K562 (cell line): ENCODE data around the gene SLC22A23. TPM values are rescaled to one million over a fixed set of nuclear protein-coding genes. Genes with fewer than 3 reads are reported as not detected.

Experiments used
- ARHGAP35 ChIP-seq: fragments of 450-650 bp; IDR thresholded peaks from 2 replicates; pipeline ENCODE4 v1.6.1; 2018; ENCODE audit not compliant: partially characterized antibody
- CEBPB ChIP-seq: fragments of 450-650 bp; IDR thresholded peaks from 2 replicates; pipeline ENCODE4 v1.6.1; 2016; ENCODE audit warnings: missing genetic modification characterization, missing compliant biosample characterization
- CREM ChIP-seq: IDR thresholded peaks from 2 replicates; pipeline ENCODE4 v1.6.1; 2014; ENCODE audit warnings: antibody characterized with exemption, low read depth
- HSF4 ChIP-seq: fragments of 250-450 bp; sonication (Bioruptor Pico); IDR thresholded peaks from 2 replicates; pipeline ENCODE4 v2.1.2; 2022; ENCODE audit warnings: mild to moderate bottlenecking, moderate library complexity, borderline replicate concordance
- NCOA4 ChIP-seq: fragments of 450-650 bp; IDR thresholded peaks from 2 replicates; pipeline ENCODE4 v1.6.1; 2018; ENCODE audit warnings: mild to moderate bottlenecking; ENCODE audit not compliant: partially characterized antibody
- POU5F1 ChIP-seq: fragments of 150-350 bp; IDR thresholded peaks from 2 replicates; pipeline ENCODE4 v1.6.1; 2014; ENCODE audit warnings: borderline replicate concordance, low read length, low read depth, mild to moderate bottlenecking; ENCODE audit not compliant: partially characterized antibody
- SOX6 ChIP-seq: fragments of 450-650 bp; IDR thresholded peaks from 2 replicates; pipeline ENCODE4 v1.6.1; 2014; ENCODE audit warnings: mild to moderate bottlenecking
- VEZF1 ChIP-seq: fragments of 200-800 bp; sonication (Bioruptor generic); IDR thresholded peaks from 2 replicates; pipeline ENCODE4 v1.6.1; 2017; ENCODE audit warnings: missing genetic modification characterization, missing compliant biosample characterization
- ZNF217 ChIP-seq: sonication (generic); formaldehyde crosslinking; IDR thresholded peaks from 2 replicates; pipeline ENCODE4 v1.8.0; 2022; ENCODE audit warnings: mild to moderate bottlenecking, missing genetic modification reagents
- polyA plus RNA-seq, 8 experiments: library from polyadenylated mRNA; depleted of rRNA in 4 of 8; stranded (reverse) in 5 of 8; unstranded in 3 of 8; fragments of >200 nt; fragmentation: Nextera tagmentation in 2 of 8; fragmentation: Illumina TruSeq in 1 of 8; extraction: Ambion mirVana in 2 of 8; extraction: Trizol in 1 of 8; gene quantifications; 2 replicates each; pipeline versions ENCODE4 v1.2.1 to v1.2.3, GENCODE V29; 2011 to 2014; ENCODE audit warnings: inconsistent platforms in 1 of 8, missing spikeins in 1 of 8
- total RNA-seq, 7 experiments: library from RNA; depleted of rRNA in 6 of 7; stranded (reverse); fragments of >200 nt in 6 of 7; fragmentation: Illumina TruSeq in 2 of 7; extraction: Trizol in 2 of 7; gene quantifications; 2 replicates each; pipeline versions ENCODE4 v1.2.1 to v1.2.3, GENCODE V29; 2011 to 2021; ENCODE audit warnings: low replicate concordance in 1 of 7

The SLC22A23 gene
- total and polyA plus RNA-seq, 9 of the 15 experiments (the other 6 are each of a cell fraction or from before 2014, with no cell fraction given) = 0.30 to 8.7 (median 2.5) TPM

- TF ChIP-seq HSF4 (CRISPR knock-in tag) = no peak
- TF ChIP-seq ZNF217 = no peak
- TF ChIP-seq SOX6 = peak; percentile 27; the same call in 1 of the 2 replicates
- TF ChIP-seq VEZF1 (CRISPR knock-in tag) = peak; percentile 63; the same call in 1 of the 2 replicates
- no peak for TF ChIP-seq ARHGAP35
- TF ChIP-seq NCOA4 = no peak
- TF ChIP-seq CREM = peak; percentile 7; the same call in 1 of the 2 replicates
- peak; percentile 81 for TF ChIP-seq CEBPB (tag)
- TF ChIP-seq POU5F1 = no peak
Measured at GRCh38 chr6:3454273-3455010, 2.4 kb downstream of the SLC22A23 start (continued).
